ENCODE measurements around the gene APOB. TPM values are rescaled to one million over a fixed set of nuclear protein-coding genes. Genes with fewer than 3 reads are reported as not detected.

APOB gene
- total and polyA plus RNA-seq, 2 of the 13 experiments (the other 11 are each of a cell fraction or from before 2014, with no cell fraction given) = 1,569 to 2,515 TPM

- TF ChIP-seq TRIM22 (IDR thresholded peaks at IDR 0.05) (no peak), ZNF556 (CRISPR knock-in tag; IDR thresholded peaks at IDR 0.05; ENCODE audit: borderline replicate concordance) (peak; percentile 39; the same call in 1 of the 2 replicates), ZNF776 (CRISPR knock-in tag; IDR thresholded peaks at IDR 0.05) (no peak), MLX (CRISPR knock-in tag; IDR thresholded peaks at IDR 0.05) (peak; percentile 45; the same call in 1 of the 2 replicates), ZNF598 (CRISPR knock-in tag; IDR thresholded peaks at IDR 0.05; ENCODE audit: borderline replicate concordance) (no peak), ZNF619 (CRISPR knock-in tag; IDR thresholded peaks at IDR 0.05) (no peak), RFX1 (IDR thresholded peaks at IDR 0.05) (no peak), DRAP1 (CRISPR knock-in tag; IDR thresholded peaks at IDR 0.05) (peak; percentile 59; the same call in 1 of the 2 replicates), MAFG (CRISPR knock-in tag; IDR thresholded peaks at IDR 0.05) (no peak), HOXA3 (CRISPR knock-in tag; IDR thresholded peaks at IDR 0.05) (peak; percentile 70), PHF21A (CRISPR knock-in tag; IDR thresholded peaks at IDR 0.05) (peak; percentile 75), ZNF816 (CRISPR knock-in tag; IDR thresholded peaks at IDR 0.05; ENCODE audit: borderline replicate concordance) (peak; percentile 52; the same call in 1 of the 2 replicates), YEATS2 (CRISPR knock-in tag; IDR thresholded peaks at IDR 0.05; ENCODE audit: borderline replicate concordance) (peak; percentile 63; the same call in 1 of the 2 replicates), HNRNPK (IDR thresholded peaks at IDR 0.05; ENCODE audit: low read depth, low read length, poor library complexity, severe bottlenecking) (no peak), FOXJ3 (CRISPR knock-in tag; IDR thresholded peaks at IDR 0.05; ENCODE audit: borderline replicate concordance) (peak; percentile 67; the same call in 1 of the 2 replicates), NR3C1 (CRISPR knock-in tag; IDR thresholded peaks at IDR 0.05) (no peak), ZBTB25 (CRISPR knock-in tag; IDR thresholded peaks at IDR 0.05) (0 out of 2 replicates have a peak, but pooled peaks have one; percentile 43), ZFP41 (CRISPR knock-in tag; IDR thresholded peaks at IDR 0.05; ENCODE audit: borderline replicate concordance) (no peak), ZNF691 (CRISPR knock-in tag; IDR thresholded peaks at IDR 0.05; ENCODE audit: borderline replicate concordance, low read depth) (no peak), KDM3A (CRISPR knock-in tag; IDR thresholded peaks at IDR 0.05; ENCODE audit: low read depth) (peak; percentile 48; the same call in 1 of the 2 replicates), MTA3 (CRISPR knock-in tag; IDR thresholded peaks at IDR 0.05) (no peak), KLF11 (CRISPR knock-in tag; IDR thresholded peaks at IDR 0.05) (no peak), ZFP37 (CRISPR knock-in tag; IDR thresholded peaks at IDR 0.05; ENCODE audit: borderline replicate concordance) (no peak), NR2F1 (CRISPR knock-in tag; IDR thresholded peaks at IDR 0.05) (0 out of 4 replicates have a peak, but pooled peaks of 1 of the 2 experiments have one; percentile 26), ZSCAN31 (CRISPR knock-in tag; IDR thresholded peaks at IDR 0.05; ENCODE audit: low read depth) (no peak), SIN3A (IDR thresholded peaks at IDR 0.05; ENCODE audit: borderline replicate concordance, low read depth, low read length) (peak; percentile 59; the same call in 1 of the 2 replicates), DPF2 (CRISPR knock-in tag; IDR thresholded peaks at IDR 0.05; ENCODE audit: borderline replicate concordance, low read depth) (peak; percentile 47; the same call in 1 of the 2 replicates), IRF2 (CRISPR knock-in tag; IDR thresholded peaks at IDR 0.05) (peak; percentile 83; the same call in 1 of the 2 replicates), CBX5 (CRISPR knock-in tag; IDR thresholded peaks at IDR 0.05; ENCODE audit: borderline replicate concordance) (no peak)
Measured at GRCh38 chr2:21067125-21067524, 23.3 kb upstream of the APOB start (continued).

All from HepG2 (cell line).